COLO829 (cell line): ENCODE results near the gene ZNF79.

ENCODE experiments used
- DNase-seq: peaks from one replicate; pipeline ENCODE4 v3.0.0; 2012; ENCODE audit warnings: low spot score

Gene ZNF79

DNA sequence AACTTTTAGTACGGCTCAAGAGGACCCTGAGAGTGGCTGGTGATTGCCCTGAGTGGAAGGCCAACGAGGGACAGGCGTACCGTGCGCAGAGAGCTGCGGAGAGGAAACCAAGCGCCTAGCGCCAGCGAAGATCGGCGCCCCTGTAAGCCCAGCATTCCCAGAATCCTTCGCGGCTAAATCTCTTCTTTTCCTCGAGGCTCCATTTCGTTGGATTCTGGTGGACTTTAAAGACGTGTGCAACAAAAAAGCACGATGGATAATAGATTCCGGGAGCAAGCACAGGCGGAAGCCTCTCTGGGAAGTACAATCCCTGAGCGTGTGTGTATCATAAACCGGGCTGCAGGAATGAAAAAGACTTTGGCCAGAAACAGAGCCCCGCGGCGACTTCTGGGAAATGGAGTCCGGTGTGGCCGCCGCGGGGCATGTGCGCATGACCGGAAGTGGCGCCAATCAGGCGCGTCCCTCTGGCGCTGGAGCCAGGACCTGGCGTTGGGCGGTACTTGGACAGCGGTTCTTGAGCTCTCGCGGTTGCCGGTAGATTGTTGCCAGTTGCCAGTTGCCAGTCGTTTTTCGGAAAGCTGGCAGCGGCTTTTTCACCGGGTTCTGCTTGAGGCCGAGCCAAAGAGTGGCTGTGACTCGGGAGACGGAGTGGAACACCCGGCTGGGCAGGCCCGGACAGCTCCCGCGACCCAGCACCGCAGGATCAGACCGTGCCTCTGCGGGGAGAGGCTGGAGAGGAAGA, at the start of gene ZNF79:
Gene ZNF79 (plus strand): TSS at position 449 of the 742 bp plus-strand sequence. CDS start 406 bp downstream, outside the sequence.
- peak; percentile 99 for DNase-seq

- no peak for DNase-seq
Observed at GRCh38 chr9:127380479-127380878, 43.7 kb upstream of the ZNF79 start.

DNA sequence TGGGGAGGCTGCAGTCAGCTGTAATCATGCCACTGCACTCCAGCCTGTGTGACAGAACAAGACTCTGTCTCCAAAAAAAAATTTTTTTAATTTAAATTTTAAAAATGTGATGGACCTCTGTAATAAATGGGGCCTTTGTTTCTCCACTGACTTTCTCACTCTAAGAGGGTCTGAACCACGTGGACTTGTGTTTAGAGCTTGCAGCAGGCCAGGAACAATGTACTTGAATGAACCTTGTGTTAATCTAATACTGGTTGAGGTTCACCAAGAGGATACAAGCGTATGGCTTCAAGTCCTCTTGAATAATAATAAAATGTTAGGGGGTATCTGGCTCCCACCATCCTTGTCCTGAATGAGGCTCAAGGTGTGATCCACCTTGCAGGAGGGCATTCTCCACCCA, 41.6 kb upstream of the ZNF79 start:
- peak; percentile 64 for DNase-seq

- DNase-seq = no peak
Observed at GRCh38 chr9:127384016-127384730, 40.0 kb upstream of the ZNF79 start.

GRCh38 chr9:127384901-127385300, 39.3 kb upstream of the ZNF79 start:
- no peak for DNase-seq

DNA sequence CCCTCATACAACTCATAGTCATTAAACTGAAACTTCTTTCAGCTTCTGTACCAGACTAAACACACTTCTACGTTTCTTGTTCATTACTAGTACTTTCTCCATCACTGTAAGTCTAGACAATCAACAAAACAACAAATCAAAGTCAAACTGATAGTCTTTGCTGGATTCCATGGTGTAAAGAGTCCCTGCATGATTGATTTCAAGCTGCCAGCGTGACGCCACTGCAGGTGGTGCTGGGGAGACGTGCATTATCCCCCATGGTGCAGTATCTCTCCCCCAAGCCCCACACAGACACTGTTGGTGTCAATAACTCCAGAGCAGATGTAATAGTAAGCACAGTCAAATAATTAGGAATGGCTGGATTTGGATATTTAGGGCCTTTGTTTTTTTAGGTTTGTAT, 37.9 kb upstream of the ZNF79 start:
- no peak for DNase-seq

DNA sequence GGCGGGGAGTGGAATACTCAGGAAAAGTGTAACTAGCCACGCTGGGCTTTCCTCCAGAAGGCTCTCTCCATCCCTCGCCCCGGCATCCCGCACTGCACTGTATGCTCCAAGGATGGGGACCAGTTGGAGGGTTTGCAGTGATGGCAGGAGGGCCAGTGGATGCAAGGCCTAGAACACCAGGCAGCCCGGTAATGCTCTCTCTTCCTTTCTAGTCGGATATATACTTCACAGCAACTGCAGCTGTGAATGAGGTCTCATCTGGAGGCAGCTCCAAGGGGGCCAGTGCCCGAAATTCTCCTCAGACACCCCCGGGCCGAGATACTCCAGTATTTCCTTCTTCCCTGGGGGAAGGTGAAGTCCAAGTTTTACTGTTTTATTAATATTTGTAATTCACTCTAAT, 37.2 kb upstream of the ZNF79 start:
- no peak for DNase-seq

- peak; percentile 96 for DNase-seq
Observed at GRCh38 chr9:127388037-127388855, 35.9 kb upstream of the ZNF79 start.

DNA sequence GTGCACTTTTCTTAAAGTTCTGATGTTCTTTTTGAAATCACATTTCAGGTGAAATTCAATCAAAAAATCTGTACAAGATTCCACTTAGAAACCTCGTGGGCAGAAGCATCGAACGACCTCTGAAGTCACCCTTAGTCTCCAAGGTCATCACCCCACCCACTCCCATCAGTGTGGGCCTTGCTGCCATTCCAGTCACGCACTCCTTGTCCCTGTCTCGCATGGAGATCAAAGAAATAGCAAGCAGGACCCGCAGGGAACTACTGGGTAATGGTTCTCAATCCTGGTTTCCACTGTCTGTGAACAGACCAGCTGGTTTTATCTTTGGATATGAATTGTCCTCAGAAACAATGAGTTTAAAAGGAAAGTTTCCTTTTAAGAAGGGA, 35.3 kb upstream of the ZNF79 start:
- DNase-seq = peak; percentile 17

DNA sequence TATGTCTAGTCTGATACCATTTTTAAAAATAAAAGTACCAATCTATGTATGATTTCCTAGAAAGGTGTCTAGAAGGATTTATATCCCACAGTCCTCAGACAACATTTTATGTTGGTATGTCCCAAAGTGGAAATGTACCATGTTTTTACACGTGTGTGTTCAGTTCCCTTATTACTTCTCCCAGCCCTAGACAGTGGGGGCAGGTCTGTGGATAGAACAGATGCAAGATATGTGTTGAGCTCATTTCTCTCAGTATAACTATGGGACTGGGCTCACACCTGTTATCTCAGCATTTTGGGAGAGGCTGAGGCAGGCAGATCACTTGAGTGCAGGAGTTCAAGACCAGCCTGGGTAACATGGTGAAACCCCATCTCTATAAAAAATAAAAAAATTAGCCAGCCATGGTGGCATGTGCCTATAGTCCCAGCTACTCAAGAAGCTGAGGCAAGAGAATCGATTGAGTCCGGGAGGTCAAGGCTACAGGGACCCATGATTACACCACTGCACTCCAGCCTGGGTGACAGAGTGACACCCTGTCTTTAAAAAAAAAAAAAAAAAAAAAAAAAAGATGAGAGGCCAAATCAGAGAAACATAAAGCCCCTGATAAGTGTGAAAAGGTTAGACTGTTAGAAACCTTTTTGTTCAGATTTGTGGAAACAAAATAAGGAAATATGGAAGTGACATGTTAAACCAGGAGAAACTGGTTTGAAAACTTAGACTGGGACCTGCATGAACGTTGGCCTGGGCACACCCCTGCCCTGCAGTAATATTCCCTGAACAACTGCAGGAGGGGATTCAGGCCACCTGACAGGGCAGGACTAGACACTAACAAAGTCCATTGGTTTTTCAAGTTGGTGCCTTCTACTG, 34.6 kb upstream of the ZNF79 start:
- no peak for DNase-seq

DNA sequence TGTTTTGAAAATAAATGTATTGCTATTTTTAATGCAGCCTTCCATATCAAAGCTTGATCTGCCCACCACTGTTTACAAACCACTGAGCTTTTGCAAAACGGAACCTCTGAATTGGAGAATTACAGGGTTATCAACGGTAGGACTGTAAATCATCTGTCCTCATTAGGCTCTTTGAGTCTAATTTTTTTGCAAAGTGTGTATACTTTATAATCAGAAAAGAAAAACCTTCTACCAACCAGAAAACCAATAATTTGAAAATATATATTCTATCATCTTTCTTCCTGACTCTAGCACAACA, 34.0 kb upstream of the ZNF79 start:
- DNase-seq = no peak

DNA sequence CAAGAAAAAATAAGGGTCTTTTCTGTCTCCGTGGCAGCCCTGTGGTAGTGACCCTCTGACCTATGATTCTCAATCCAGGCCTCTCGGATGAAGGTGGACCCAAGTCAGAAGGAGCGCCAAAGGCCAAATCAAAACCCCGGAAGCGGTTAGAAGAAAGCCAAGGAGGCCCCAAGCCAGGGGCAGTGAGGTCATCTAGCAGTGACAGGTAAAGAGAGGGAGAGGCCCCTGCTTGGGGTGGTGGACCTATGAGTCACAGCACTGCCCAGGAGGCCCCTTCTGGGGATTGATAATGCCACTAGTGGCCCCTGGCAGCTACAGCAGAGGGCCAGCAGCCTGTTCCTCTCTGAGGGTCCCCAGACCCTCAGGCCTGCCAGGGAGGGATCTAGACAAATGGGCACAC, 33.6 kb upstream of the ZNF79 start:
- no peak for DNase-seq

DNA sequence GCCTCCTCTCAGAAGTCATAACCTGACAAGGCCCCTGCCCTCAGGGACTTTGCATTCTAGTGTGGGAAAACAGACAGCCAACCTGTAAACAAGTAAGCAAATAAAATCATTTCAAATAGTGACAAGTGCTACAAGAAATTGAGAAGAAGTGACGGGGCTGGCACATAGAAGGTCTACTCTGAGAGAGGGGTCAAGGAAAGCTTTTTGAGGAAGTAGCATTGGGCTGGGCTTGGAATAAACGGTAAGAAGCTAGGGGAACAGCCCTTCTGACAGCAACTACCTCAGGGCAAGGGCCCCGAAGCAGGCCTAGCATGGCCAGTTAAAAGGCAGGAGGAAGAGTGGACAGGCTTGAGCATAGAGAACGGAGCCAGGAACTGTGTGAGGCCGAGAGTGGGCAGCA, 32.0 kb upstream of the ZNF79 start:
- no peak for DNase-seq

GRCh38 chr9:127392976-127393375, 31.2 kb upstream of the ZNF79 start:
- DNase-seq = no peak

DNA sequence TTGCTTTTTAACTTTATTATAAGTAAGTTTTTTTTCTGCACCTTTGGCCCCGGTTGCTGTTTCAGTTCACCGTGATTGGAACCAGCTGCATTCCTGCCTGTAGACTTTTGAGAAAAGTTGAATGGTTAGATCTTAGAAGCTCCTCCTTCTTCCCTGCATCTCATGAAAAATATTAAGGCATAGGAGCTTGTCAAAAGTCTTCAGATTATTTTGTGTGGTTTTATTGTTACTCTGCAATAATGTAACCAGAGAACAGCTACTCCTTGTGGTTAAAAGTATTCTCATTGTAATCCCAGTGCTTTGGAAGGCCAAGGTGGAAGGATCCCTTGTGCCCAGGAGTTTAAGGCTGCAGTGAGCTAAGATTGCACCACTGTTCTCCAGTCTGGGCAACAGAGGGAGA, 30.5 kb upstream of the ZNF79 start:
- no peak for DNase-seq

DNA sequence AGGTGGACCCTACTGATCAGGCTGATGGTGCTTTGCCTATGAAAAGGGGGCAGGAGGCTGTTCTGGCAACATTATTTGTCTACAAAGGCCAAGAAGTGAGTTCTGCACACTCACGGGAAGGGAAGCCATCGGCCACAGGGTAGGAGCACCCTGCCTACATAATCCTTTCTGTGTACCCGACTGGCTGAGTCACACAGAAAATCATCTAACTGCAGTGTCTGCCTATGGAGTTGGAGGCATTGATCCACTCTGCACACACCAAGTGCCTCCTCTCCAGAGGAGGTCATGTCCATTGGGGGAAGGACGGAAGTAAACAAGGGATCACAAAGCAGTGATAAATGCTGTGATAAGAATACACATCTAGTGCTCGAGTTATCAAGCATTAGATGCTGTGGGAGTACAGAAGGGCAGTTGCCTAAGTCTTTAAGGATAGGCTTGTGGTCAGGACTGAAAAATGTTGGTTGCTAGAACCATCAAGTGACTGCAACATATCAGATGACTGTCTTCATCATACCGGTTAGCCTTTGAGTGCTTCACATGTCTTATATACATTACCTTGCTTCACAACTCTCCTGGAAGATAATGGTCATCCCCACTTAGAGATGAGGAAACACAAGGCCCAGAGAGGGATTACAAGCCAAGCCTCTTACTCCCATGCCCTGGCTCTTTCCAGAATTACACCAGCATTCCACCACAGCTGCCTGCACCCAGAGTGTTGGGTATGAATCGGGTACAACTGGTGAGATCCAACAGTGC, 28.5 kb upstream of the ZNF79 start:
- no peak for DNase-seq

DNA sequence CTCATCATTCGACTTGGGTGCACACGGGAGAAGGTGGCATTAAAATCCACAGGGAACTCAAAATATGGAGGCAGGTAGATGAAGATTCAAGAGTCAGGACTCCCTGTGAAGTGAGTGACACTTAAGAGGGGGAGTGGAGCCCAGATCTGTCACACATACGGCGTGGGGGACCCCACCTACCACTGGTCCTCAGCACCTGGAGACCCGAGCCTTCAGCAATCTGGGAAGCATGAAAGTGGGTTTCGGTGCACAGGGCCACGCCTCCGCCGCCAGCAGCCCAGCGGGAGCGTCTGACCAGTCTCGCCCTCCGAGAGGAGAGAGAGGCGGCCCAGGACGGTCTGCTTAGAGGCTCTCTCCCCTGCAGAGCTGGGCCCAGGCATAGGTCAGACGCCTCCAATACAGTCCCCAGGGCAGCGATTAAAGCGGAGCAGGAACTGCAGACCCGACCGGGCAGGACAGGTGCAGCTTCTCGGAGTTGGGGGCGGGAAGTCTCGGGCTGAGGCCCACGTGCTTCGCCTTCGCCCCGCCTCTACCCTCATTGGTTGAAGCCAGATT, 27.9 kb upstream of the ZNF79 start:
- DNase-seq = no peak

DNA sequence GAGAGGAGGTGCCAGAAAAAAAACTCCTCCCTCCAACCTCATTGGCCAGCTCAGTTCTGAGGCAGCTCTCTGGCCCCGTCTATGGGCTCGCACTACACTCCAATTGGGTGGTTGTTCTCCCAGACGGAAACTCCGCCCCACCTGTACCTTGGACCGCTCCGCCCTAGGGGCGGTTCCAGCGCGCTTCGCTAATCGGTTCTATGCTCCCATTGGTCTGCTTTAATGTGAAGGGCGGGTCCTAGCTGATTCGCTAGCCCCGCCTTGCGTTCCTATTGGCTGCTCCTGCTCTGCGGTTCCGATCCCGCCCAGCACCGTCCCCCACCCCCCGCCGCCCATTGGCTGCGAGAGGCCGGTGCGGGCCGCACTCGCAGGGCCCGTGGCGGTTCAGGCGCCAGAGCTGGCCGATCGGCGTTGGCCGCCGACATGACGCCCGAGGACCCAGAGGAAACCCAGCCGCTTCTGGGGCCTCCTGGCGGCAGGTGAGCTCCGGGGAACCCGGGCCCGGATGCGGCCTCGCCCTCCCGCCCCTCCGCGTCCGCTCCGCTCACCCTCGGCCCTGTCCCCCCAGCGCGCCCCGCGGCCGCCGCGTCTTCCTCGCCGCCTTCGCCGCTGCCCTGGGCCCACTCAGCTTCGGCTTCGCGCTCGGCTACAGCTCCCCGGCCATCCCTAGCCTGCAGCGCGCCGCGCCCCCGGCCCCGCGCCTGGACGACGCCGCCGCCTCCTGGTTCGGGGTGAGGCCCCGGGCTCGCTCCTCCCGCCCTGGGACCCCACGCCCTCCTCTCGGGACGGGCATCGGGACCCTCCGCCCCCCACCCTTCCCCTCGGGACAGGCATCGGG, 27.2 kb upstream of the ZNF79 start, which contains the start of gene SLC2A8:
Gene SLC2A8 (plus strand): TSS at position 362 of the 838 bp plus-strand sequence. CDS start 62 bp downstream, at position 424.
- peak; percentile 99 for DNase-seq

DNA sequence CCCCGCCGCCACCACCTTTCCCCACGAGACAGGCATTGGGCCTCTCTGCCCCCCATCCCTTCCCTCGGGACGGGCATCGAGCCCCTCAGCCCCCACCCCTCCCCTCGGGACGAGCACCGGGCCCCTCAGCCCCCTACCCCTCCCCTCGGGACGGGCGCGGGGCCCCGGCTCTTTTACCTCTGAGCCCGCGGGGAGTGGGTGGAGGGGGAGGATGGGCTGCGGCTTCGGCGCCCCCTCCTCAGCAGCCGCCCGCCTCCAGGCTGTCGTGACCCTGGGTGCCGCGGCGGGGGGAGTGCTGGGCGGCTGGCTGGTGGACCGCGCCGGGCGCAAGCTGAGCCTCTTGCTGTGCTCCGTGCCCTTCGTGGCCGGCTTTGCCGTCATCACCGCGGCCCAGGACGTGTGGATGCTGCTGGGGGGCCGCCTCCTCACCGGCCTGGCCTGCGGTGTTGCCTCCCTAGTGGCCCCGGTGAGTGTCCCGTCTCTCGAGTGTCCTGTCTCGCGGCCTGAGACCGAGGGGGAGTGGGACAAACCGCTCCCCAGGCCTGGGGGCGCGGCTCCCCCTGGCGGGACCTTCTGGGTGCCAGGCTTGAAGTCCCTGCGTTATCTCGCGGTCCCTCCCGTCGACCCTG, 26.4 kb upstream of the ZNF79 start:
- no peak for DNase-seq

DNA sequence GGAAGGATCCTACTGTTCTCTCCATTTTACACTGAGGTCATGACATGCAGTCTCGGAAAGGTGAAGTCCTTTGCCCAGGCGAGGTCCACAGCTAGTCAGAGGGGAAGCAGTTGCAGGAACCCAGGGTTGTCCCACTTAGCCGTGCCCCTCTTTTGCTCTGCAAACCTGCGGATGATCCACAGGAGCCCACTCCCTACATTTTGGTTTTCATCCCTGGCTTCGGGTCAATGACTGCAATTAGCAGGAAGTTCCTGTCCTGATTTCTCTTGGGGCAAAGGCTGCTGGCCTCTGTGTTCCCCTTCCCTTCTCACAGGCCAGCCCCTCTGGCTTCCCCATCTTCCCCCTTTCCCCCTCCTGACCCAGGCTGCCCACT, 25.9 kb upstream of the ZNF79 start:
- no peak for DNase-seq
